ENCODE data around the gene PRELID1.
"Not testable (repeated sequence)": the region's sequence is repeated elsewhere in the genome, so short reads cannot be mapped to it uniquely, and the experiment has no call there.

Gene PRELID1, protein sequence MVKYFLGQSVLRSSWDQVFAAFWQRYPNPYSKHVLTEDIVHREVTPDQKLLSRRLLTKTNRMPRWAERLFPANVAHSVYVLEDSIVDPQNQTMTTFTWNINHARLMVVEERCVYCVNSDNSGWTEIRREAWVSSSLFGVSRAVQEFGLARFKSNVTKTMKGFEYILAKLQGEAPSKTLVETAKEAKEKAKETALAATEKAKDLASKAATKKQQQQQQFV

DNA sequence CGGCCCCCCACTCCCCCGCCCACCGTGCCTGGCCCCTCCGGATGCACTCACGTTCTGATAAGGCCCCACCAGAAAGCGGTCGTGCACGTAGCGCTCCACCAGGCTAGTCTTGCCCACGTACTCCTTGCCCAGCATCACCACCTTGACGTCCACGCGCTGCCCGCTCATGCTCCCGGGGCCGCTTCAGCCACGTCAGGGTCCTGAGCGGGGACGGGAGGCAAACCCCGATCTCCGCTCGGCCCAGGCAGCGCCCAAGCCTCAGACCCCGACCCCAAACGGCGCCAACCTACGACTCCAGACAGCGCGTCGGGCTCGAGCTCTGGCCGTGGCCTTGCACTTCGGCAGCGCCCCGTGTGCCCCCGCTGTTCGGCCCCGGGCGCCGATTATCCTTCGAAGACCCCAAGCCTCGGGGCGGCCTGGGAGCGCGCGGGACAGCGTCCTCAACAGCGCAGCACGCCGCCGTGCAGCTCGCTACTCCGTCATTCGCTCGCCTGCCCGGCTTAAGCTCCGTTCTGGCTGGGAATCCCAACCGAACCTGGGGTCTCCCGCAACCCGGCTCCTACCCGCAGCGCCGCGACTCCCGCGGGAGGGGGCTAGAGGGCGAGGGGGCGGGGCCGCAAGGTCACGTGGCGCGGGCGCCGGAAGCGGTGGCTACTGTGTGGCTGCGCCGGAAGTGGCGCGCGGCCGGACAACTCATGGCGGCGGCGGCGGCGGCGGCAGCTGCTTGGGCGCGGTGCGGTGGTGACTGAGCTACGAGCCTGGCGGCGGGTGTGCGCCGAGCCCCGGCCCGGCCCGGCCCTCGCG is at the start of gene PRELID1, which contains the start of gene RAB24:
TSS of gene PRELID1 (plus strand) at position 679 of the 804 bp plus-strand sequence. CDS start 187 bp downstream, outside the sequence.
TSS of gene RAB24 (minus strand) at position 599 of the 804 bp plus-strand sequence. CDS start at position 168, 431 bp downstream.
- H3K4me3 ChIP-seq (ENCODE audit: low read depth, low read length): peak within 1 kb of the TSS; percentile 91
- TF ChIP-seq, protein P1, sequence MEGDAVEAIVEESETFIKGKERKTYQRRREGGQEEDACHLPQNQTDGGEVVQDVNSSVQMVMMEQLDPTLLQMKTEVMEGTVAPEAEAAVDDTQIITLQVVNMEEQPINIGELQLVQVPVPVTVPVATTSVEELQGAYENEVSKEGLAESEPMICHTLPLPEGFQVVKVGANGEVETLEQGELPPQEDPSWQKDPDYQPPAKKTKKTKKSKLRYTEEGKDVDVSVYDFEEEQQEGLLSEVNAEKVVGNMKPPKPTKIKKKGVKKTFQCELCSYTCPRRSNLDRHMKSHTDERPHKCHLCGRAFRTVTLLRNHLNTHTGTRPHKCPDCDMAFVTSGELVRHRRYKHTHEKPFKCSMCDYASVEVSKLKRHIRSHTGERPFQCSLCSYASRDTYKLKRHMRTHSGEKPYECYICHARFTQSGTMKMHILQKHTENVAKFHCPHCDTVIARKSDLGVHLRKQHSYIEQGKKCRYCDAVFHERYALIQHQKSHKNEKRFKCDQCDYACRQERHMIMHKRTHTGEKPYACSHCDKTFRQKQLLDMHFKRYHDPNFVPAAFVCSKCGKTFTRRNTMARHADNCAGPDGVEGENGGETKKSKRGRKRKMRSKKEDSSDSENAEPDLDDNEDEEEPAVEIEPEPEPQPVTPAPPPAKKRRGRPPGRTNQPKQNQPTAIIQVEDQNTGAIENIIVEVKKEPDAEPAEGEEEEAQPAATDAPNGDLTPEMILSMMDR (IDR thresholded peaks at IDR 0.05; ENCODE audit: low read depth, low read length): 0 out of 2 replicates have a peak, but pooled peaks have one; percentile 7

DNA sequence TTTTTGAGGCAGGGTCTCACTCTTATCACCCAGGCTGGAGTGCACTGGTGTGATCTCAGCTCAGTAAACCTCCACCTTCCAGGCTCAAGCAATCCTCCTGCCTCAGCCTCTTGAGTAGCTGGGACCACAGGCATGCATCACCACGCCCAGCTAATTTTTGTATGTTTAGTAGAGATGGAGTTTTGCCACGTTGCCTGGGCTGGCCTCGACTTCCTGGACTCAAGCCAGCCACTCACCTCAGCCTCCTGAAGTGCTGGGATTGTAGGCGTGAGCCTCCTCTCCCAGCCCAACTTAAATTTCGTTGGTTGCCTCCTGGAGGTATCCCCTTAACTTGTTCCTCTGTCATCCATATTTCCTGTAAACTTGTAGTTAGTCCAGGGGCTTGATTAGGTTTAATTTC is 47.3 kb upstream of the PRELID1 start:
- TF ChIP-seq, protein P1 (IDR thresholded peaks at IDR 0.05; ENCODE audit: low read depth, low read length): no peak
- H3K4me3 ChIP-seq (ENCODE audit: low read depth, low read length): no peak overlapping the region

DNA sequence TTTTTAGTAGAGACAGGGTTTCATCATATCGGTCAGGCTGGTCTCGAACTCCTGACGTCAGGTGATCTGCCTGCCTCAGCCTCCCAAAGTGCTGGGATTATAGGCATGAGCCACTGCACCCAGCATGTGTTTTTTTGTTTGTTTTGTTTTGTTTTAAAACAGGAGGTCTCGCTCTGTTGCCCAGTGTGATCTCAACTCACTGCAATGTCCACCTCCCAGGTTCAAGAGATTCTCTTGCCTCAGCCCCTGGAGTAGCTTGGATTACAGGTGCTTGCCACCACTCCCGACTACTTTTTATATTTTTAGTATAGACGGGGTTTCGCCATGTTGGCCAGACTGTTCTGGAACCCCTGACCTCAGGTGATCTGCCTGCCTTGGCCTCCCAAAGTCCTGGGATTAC is 44.9 kb upstream of the PRELID1 start:
- not testable (repeated sequence) for H3K4me3 ChIP-seq (ENCODE audit: low read depth, low read length)

DNA sequence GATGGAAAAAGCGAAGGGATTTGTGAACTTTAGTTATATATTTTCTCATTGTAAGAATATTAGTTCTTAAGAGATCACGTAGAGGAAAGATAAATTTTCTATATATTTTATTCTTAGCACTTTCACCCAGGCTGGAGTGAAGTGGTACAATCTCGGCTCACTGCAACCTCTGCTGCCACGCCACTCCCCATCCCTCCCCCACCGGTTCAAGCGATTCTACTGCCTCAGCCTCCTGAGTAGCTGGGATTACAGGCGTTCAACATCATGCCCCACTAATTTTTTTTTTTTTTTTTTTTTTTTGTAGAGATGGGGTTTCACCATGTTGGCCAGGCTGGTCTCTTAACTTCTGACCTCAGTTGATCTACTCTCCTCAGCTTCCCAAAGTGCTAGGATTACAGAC is 42.6 kb upstream of the PRELID1 start:
- TF ChIP-seq, protein P1 (IDR thresholded peaks at IDR 0.05; ENCODE audit: low read depth, low read length): no peak

DNA sequence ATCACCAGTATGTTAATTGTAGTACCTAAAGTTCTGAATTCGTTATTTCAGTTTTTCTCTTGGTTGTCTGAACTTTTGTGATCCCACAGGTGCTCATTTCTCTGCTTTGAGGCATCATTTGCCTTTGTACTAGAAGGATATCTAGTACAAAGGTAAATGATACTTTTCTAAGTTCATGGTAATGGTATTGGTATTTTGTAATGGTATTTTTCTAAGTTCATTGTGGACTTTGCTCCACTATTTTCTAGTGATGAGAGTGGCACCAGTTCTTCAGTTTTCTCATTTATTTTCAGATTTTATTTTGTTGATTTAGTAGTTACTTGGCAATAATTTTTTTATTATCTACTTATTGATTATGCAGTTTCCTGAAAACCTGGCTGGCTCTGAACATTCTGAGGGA is 42.1 kb upstream of the PRELID1 start:
- H3K4me3 ChIP-seq (ENCODE audit: low read depth, low read length): no peak overlapping the region
- TF ChIP-seq, protein P1 (IDR thresholded peaks at IDR 0.05; ENCODE audit: low read depth, low read length): no peak

More for the DNA sequence above, 42.6 kb upstream of the PRELID1 start:
- H3K4me3 ChIP-seq (ENCODE audit: low read depth, low read length): no peak overlapping the region

DNA sequence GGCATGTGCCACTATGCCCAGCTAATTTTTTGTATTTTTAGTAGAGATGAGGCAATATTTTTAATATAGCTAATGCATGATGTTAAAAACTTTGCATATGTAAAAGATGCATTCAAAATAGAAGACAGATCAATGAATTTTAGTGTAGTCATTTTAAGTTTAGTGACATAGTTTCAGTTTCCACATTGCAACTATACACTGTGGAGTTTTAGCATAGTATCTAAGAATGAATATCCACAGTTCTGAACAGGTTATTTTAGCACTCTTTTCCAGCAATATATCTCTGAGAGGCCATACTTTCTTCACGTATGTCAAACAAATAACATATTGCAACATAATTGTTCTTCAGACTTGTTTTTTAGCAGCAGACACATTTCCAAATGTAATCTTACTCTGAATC is 39.4 kb upstream of the PRELID1 start:
- H3K4me3 ChIP-seq (ENCODE audit: low read depth, low read length): no peak overlapping the region
- TF ChIP-seq, protein P1 (IDR thresholded peaks at IDR 0.05; ENCODE audit: low read depth, low read length): no peak

DNA sequence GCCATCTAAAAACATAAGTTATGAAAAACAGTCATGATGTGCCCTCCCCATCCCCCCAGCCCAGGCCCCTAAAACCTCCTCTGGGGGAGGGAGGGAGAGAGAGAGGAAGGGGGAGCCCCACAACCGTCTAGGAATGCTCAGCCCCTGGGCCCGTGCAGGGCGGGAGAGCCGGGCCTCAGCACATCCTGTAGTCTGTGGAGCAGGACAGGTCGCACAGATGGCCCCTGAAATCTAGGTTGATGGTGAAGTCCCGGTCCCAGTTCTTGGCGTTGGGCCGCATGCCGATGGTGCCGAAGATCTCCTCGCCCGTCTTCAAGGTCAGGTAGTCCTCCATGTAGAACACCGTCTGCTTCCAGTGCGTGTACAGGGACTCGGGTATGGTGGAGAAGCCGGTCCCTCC is 38.2 kb upstream of the PRELID1 start:
- TF ChIP-seq, protein P1 (IDR thresholded peaks at IDR 0.05; ENCODE audit: low read depth, low read length): no peak
- no peak overlapping the region for H3K4me3 ChIP-seq (ENCODE audit: low read depth, low read length)

Measured in WI38 (cell line).